ENCODE measurements around the gene SYT14.

The SYT14 gene

DNA sequence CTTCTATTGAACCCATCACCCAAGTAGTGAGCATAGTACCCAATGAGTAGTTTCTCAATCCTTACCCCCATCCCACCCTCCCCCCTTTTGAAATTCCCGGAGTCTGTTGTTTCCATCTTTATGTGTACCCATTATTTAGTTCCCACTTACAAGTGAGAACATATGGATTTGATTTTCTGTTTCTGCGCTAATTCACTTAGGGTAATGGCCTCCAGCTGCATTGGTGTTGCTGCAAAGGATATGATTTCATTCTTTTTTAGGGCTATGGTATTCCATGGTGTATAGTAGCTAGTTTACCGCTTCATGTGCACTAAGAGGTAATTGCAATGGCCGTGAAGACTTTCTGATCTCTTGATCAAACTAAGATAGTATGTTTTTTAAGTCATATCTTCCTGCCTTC, 187.1 kb downstream of the SYT14 start:
- TF ChIP-seq, protein P1, sequence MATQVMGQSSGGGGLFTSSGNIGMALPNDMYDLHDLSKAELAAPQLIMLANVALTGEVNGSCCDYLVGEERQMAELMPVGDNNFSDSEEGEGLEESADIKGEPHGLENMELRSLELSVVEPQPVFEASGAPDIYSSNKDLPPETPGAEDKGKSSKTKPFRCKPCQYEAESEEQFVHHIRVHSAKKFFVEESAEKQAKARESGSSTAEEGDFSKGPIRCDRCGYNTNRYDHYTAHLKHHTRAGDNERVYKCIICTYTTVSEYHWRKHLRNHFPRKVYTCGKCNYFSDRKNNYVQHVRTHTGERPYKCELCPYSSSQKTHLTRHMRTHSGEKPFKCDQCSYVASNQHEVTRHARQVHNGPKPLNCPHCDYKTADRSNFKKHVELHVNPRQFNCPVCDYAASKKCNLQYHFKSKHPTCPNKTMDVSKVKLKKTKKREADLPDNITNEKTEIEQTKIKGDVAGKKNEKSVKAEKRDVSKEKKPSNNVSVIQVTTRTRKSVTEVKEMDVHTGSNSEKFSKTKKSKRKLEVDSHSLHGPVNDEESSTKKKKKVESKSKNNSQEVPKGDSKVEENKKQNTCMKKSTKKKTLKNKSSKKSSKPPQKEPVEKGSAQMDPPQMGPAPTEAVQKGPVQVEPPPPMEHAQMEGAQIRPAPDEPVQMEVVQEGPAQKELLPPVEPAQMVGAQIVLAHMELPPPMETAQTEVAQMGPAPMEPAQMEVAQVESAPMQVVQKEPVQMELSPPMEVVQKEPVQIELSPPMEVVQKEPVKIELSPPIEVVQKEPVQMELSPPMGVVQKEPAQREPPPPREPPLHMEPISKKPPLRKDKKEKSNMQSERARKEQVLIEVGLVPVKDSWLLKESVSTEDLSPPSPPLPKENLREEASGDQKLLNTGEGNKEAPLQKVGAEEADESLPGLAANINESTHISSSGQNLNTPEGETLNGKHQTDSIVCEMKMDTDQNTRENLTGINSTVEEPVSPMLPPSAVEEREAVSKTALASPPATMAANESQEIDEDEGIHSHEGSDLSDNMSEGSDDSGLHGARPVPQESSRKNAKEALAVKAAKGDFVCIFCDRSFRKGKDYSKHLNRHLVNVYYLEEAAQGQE (IDR thresholded peaks at IDR 0.05; ENCODE audit: insufficient replicate concordance, low read depth) = no peak
- TF ChIP-seq, protein P2, sequence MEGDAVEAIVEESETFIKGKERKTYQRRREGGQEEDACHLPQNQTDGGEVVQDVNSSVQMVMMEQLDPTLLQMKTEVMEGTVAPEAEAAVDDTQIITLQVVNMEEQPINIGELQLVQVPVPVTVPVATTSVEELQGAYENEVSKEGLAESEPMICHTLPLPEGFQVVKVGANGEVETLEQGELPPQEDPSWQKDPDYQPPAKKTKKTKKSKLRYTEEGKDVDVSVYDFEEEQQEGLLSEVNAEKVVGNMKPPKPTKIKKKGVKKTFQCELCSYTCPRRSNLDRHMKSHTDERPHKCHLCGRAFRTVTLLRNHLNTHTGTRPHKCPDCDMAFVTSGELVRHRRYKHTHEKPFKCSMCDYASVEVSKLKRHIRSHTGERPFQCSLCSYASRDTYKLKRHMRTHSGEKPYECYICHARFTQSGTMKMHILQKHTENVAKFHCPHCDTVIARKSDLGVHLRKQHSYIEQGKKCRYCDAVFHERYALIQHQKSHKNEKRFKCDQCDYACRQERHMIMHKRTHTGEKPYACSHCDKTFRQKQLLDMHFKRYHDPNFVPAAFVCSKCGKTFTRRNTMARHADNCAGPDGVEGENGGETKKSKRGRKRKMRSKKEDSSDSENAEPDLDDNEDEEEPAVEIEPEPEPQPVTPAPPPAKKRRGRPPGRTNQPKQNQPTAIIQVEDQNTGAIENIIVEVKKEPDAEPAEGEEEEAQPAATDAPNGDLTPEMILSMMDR (IDR thresholded peaks at IDR 0.05; ENCODE audit: insufficient read depth, low read length) = no peak
- TF ChIP-seq SPI1 (IDR thresholded peaks at IDR 0.05; ENCODE audit: borderline replicate concordance, low read depth) = no peak
- TF ChIP-seq GABPA (IDR thresholded peaks at IDR 0.05; ENCODE audit: low read depth) = no peak
- TF ChIP-seq POLR2AphosphoS5 (IDR thresholded peaks at IDR 0.05; ENCODE audit: low read depth) = no peak
- no peak overlapping the region for H3K27ac ChIP-seq (replicated peaks)
- no peak for DNase-seq (ENCODE audit: low read depth in 1 of 2, low spot score in 1 of 2)
- H3K27me3 ChIP-seq (ENCODE audit: insufficient read depth, poor library complexity, severe bottlenecking) = no peaks in the 10 kb centered on the region
- no peak overlapping the region for H3K4me3 ChIP-seq (replicated peaks; ENCODE audit: insufficient read depth, low read length)

DNA sequence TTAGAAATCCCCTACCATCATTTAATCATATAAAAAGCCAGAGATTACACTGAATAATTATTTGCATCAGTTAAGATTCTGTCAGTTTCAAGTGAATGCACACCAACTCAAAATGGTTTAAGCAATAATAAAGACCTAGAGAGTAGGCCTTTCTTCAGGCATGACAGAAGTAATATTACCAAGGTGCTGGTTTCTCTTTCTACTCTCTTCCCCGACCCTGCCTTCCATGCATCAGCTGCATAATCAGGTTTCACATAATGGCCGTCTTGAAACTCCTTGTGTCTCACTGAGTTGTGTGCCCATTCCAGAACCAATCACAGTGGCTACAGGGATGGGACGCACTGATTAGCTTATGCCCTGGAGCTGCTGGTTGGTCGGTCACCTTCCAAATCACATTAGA, 191.1 kb downstream of the SYT14 start:
- TF ChIP-seq GABPA (IDR thresholded peaks at IDR 0.05; ENCODE audit: low read depth) = no peak
- TF ChIP-seq, protein P1 (IDR thresholded peaks at IDR 0.05; ENCODE audit: insufficient replicate concordance, low read depth) = no peak
- TF ChIP-seq POLR2AphosphoS5 (IDR thresholded peaks at IDR 0.05; ENCODE audit: low read depth) = no peak
- TF ChIP-seq SPI1 (IDR thresholded peaks at IDR 0.05; ENCODE audit: borderline replicate concordance, low read depth) = no peak
- TF ChIP-seq, protein P2 (IDR thresholded peaks at IDR 0.05; ENCODE audit: insufficient read depth, low read length) = no peak
- Histone ChIP-seq H3K27ac (replicated peaks) (no peak overlapping the region), H3K27me3 (ENCODE audit: insufficient read depth, poor library complexity, severe bottlenecking) (no peaks in the 10 kb centered on the region), H3K4me3 (replicated peaks; ENCODE audit: insufficient read depth, low read length) (no peak overlapping the region)
- DNase-seq (ENCODE audit: low read depth in 1 of 2, low spot score in 1 of 2) = no peak

DNA sequence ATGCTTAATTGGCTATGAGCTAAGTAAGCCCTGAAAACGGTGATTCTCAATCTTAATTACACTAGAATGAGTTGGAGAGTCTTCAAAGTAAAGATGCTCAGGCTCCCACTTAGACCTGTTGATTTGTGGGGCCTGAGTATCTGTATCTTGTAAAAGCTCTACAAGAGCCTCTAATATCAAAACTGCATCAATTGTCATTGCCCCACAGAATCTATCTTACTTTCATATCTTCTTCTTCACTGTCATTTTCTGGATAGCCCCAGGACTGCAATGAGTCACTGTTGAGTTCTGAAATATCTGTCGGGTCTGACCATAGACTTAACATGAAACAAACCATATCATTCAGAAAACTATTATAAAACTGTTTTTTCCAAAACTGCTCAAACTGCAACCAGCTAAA, 191.7 kb downstream of the SYT14 start:
- no peak for TF ChIP-seq POLR2AphosphoS5 (IDR thresholded peaks at IDR 0.05; ENCODE audit: low read depth)
- no peak for TF ChIP-seq SPI1 (IDR thresholded peaks at IDR 0.05; ENCODE audit: borderline replicate concordance, low read depth)
- TF ChIP-seq, protein P2 (IDR thresholded peaks at IDR 0.05; ENCODE audit: insufficient read depth, low read length) = no peak
- TF ChIP-seq GABPA (IDR thresholded peaks at IDR 0.05; ENCODE audit: low read depth) = no peak
- TF ChIP-seq, protein P1 (IDR thresholded peaks at IDR 0.05; ENCODE audit: insufficient replicate concordance, low read depth) = no peak
- Histone ChIP-seq H3K27me3 (ENCODE audit: insufficient read depth, poor library complexity, severe bottlenecking) (no peaks in the 10 kb centered on the region), H3K27ac (replicated peaks) (no peak overlapping the region), H3K4me3 (replicated peaks; ENCODE audit: insufficient read depth, low read length) (no peak overlapping the region)
- DNase-seq (ENCODE audit: low read depth in 1 of 2, low spot score in 1 of 2) = no peak

Data from HL-60 (cell line).